ENCODE data around the gene PEF1. TPM values are rescaled to one million over a fixed set of nuclear protein-coding genes. Genes with fewer than 3 reads are reported as not detected.

The PEF1 gene
- polyA plus RNA-seq, 1 donor (not counting 4 experiments of a cell fraction or from before 2014, with no cell fraction given), result 72.2 TPM

DNA sequence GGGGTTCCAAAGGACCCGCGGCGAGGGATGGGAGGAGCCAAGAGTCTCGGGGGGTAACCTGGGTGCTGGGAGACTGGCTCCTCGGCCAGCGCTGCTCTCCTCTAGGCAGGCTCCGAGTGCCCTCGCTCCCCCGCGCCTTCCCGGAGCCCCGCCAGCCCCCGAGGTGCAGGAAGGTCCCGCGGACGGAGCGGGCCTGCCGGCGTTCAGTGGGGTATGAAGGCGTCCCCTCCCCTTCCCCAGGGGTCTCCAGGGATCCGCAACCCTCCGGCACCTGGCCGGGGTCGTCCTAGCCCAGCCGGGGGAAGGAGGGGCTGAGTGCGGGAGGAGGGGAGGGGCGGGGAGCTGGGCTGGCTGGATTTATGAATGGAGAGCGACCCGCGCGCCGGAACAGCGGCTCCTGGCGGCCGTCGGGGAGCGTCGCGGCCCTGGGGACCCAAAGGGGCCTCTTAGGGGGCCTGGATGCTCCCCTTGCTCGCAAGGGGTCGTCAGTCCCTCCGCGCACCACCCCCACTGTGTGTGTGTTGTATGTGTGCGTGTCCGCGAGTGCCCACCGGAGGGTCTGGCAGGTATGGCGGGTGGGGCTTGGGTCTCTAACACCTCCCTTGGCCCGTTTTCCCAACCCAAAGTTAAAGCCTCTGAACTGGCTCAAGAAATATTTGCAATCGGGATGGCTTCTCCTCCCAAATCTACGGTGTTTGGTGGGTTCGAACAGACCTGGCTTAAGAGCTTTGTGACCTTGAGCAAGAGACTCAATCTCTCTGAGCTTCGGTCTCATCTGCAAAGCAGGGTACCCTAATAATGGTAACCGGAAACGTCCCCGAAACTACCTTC is 26.5 kb downstream of the PEF1 start:
- no peaks in the 10 kb centered on the region for H4K20me1 ChIP-seq (ENCODE audit: control insufficient read depth, extremely low read depth, insufficient read depth, low read length)
- peak overlapping the region; percentile 60 for H3K4me2 ChIP-seq (ENCODE audit: control insufficient read depth, extremely low read depth, insufficient read depth, low read depth, low read length)
- H3K9me1 ChIP-seq (ENCODE audit: control insufficient read depth, extremely low read depth, insufficient read depth, low read length), result no peaks in the 10 kb centered on the region
- peaks cover 24% of the 10 kb centered on the region for H3K27me3 ChIP-seq (ENCODE audit: control insufficient read depth, extremely low read depth, insufficient read depth, low read length)
- TF ChIP-seq, protein P1, sequence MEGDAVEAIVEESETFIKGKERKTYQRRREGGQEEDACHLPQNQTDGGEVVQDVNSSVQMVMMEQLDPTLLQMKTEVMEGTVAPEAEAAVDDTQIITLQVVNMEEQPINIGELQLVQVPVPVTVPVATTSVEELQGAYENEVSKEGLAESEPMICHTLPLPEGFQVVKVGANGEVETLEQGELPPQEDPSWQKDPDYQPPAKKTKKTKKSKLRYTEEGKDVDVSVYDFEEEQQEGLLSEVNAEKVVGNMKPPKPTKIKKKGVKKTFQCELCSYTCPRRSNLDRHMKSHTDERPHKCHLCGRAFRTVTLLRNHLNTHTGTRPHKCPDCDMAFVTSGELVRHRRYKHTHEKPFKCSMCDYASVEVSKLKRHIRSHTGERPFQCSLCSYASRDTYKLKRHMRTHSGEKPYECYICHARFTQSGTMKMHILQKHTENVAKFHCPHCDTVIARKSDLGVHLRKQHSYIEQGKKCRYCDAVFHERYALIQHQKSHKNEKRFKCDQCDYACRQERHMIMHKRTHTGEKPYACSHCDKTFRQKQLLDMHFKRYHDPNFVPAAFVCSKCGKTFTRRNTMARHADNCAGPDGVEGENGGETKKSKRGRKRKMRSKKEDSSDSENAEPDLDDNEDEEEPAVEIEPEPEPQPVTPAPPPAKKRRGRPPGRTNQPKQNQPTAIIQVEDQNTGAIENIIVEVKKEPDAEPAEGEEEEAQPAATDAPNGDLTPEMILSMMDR (optimal IDR thresholded peaks at IDR 0.05 in 1 of 3, IDR thresholded peaks at IDR 0.05 in 1 of 3, conservative IDR thresholded peaks at IDR 0.05 in 1 of 3; ENCODE audit: extremely low read depth in 1 of 3, insufficient read depth in 2 of 3, low read length in 3 of 3), result peak in 2 of 3 experiments; percentile 72 to 97
- TF ChIP-seq EZH2 (IDR thresholded peaks at IDR 0.05; ENCODE audit: low read length), result no peak
- H3K4me1 ChIP-seq (ENCODE audit: control insufficient read depth, extremely low read depth, insufficient read depth, low read length), result no peaks in the 10 kb centered on the region
- H3K27ac ChIP-seq (ENCODE audit: control insufficient read depth, insufficient read depth, low read length), result no peak overlapping the region
- no peaks in the 10 kb centered on the region for H3K79me2 ChIP-seq (ENCODE audit: control insufficient read depth, insufficient read depth, low read length)
- dilution Hi-C loops (cut with MboI; ENCODE audit: extremely low pct_ligation_motif_present, low sequenced_read_pairs), result no loop called here
- no peaks in the 10 kb centered on the region for H3K36me3 ChIP-seq (ENCODE audit: control insufficient read depth in 2 of 2, extremely low read depth in 1 of 2, insufficient read depth in 2 of 2, low read length in 2 of 2)
- H3K9me3 ChIP-seq (ENCODE audit: control insufficient read depth, low read depth, low read length), result no peaks in the 10 kb centered on the region
- H2AFZ ChIP-seq (ENCODE audit: control insufficient read depth, low read length), result peak overlapping the region; percentile 58
- FAIRE-seq, result no peak
- DNase-seq (ENCODE audit: low read depth, low spot score), result no peak
- H3K9ac ChIP-seq (ENCODE audit: control insufficient read depth, extremely low read depth, insufficient read depth, low read length), result peak overlapping the region; percentile 7
- H3K4me3 ChIP-seq (ENCODE audit: control insufficient read depth in 2 of 3, extremely low read depth in 1 of 3, insufficient read depth in 2 of 3, low read depth in 1 of 3, low read length in 3 of 3), result peak overlapping the region; percentile 39 to 61 (median 39)

DNA sequence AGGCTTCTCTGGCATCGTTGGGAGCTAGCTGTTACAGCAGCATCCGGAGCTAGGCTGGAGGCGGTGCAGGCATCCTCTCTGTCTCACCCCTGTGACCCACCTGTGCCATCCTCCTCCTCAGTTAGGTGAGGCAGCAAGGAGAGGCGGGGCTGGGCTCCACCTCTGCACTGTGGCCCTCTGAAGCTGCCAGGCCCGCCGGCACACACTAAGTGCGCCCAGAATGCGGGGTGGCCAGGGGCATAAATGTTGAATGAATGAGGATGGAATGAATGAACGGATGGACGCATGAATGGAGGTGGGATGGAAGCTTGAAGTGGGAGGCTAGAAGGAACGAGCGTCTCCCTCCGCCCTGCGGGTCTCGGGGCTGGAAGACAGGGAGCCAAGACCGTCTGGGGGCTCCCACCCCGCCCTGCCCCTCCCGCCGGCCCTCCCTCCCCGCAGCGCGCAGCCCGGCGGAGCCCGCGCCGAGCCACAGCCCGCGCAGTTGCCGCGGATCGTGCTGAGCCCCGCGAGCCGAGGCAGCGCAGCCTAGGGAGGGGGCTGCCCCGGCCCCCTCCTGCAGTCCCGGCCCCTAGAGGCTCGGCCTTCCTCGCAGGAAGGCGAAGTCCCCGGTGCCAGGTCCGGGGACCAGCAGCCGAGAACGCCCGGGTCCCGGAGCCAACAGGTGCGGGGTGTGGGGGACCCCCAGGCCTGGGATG is 27.3 kb downstream of the PEF1 start, which contains the start of gene HCRTR1:
HCRTR1 (plus strand) TSS at position 472 of the 698 bp plus-strand sequence. CDS start 1,504 bp downstream, outside the sequence.
- DNase-seq (ENCODE audit: low read depth, low spot score), result no peak
- Histone ChIP-seq H3K27ac (ENCODE audit: control insufficient read depth, insufficient read depth, low read length) (no peak within 1 kb of the TSS), H3K79me2 (ENCODE audit: control insufficient read depth, insufficient read depth, low read length) (no peaks in the 10 kb centered on the region), H3K4me2 (ENCODE audit: control insufficient read depth, extremely low read depth, insufficient read depth, low read depth, low read length) (peak within 1 kb of the TSS; percentile 60), H3K9me1 (ENCODE audit: control insufficient read depth, extremely low read depth, insufficient read depth, low read length) (no peaks in the 10 kb centered on the region), H3K36me3 (ENCODE audit: control insufficient read depth in 2 of 2, extremely low read depth in 1 of 2, insufficient read depth in 2 of 2, low read length in 2 of 2) (no peaks in the 10 kb centered on the region), H2AFZ (ENCODE audit: control insufficient read depth, low read length) (peak within 1 kb of the TSS; percentile 58), H3K9ac (ENCODE audit: control insufficient read depth, extremely low read depth, insufficient read depth, low read length) (peak within 1 kb of the TSS; percentile 7), H3K27me3 (ENCODE audit: control insufficient read depth, extremely low read depth, insufficient read depth, low read length) (peaks cover 24% of the 10 kb centered on the region), H4K20me1 (ENCODE audit: control insufficient read depth, extremely low read depth, insufficient read depth, low read length) (no peaks in the 10 kb centered on the region), H3K4me1 (ENCODE audit: control insufficient read depth, extremely low read depth, insufficient read depth, low read length) (no peaks in the 10 kb centered on the region), H3K4me3 (ENCODE audit: control insufficient read depth in 2 of 3, extremely low read depth in 1 of 3, insufficient read depth in 2 of 3, low read depth in 1 of 3, low read length in 3 of 3) (peak within 1 kb of the TSS; percentile 39 to 61 (median 39)), H3K9me3 (ENCODE audit: control insufficient read depth, low read depth, low read length) (no peaks in the 10 kb centered on the region)
- FAIRE-seq, result no peak
- dilution Hi-C loops (cut with MboI; ENCODE audit: extremely low pct_ligation_motif_present, low sequenced_read_pairs), result no loop called here
- TF ChIP-seq, protein P1 (optimal IDR thresholded peaks at IDR 0.05 in 1 of 3, IDR thresholded peaks at IDR 0.05 in 1 of 3, conservative IDR thresholded peaks at IDR 0.05 in 1 of 3; ENCODE audit: extremely low read depth in 1 of 3, insufficient read depth in 2 of 3, low read length in 3 of 3), result no peak
- peak; percentile 63 for TF ChIP-seq EZH2 (IDR thresholded peaks at IDR 0.05; ENCODE audit: low read length)

Measured in keratinocyte (primary cell).